Measurements from ENCODE around the gene DMXL1. TPM values are rescaled to one million over a fixed set of nuclear protein-coding genes. Genes with fewer than 3 reads are reported as not detected.

Gene DMXL1
- polyA plus RNA-seq, 2 of the 4 experiments (the other 2 are of a cell fraction), result 8.4 to 28.8 TPM

- no peak for TF ChIP-seq RAD21 (conservative IDR thresholded peaks at IDR 0.05 in 1 of 2, IDR thresholded peaks at IDR 0.05 in 1 of 2)
- TF ChIP-seq, protein P1, sequence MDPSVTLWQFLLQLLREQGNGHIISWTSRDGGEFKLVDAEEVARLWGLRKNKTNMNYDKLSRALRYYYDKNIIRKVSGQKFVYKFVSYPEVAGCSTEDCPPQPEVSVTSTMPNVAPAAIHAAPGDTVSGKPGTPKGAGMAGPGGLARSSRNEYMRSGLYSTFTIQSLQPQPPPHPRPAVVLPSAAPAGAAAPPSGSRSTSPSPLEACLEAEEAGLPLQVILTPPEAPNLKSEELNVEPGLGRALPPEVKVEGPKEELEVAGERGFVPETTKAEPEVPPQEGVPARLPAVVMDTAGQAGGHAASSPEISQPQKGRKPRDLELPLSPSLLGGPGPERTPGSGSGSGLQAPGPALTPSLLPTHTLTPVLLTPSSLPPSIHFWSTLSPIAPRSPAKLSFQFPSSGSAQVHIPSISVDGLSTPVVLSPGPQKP (IDR thresholded peaks at IDR 0.05; ENCODE audit: low read depth, low read length), result no peak
- no peak for TF ChIP-seq TFCP2L1 (CRISPR knock-in tag; IDR thresholded peaks at IDR 0.05)
- no peak for TF ChIP-seq HOXB13 (CRISPR knock-in tag; IDR thresholded peaks at IDR 0.05; ENCODE audit: low read depth)
- TF ChIP-seq, protein P2, sequence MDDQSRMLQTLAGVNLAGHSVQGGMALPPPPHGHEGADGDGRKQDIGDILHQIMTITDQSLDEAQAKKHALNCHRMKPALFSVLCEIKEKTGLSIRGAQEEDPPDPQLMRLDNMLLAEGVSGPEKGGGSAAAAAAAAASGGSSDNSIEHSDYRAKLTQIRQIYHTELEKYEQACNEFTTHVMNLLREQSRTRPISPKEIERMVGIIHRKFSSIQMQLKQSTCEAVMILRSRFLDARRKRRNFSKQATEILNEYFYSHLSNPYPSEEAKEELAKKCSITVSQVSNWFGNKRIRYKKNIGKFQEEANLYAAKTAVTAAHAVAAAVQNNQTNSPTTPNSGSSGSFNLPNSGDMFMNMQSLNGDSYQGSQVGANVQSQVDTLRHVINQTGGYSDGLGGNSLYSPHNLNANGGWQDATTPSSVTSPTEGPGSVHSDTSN (IDR thresholded peaks at IDR 0.05), result no peak
- no peak for TF ChIP-seq RARB (CRISPR knock-in tag; IDR thresholded peaks at IDR 0.05)
- no peak for TF ChIP-seq HMGXB4 (CRISPR knock-in tag; IDR thresholded peaks at IDR 0.05; ENCODE audit: borderline replicate concordance)
- no peak for TF ChIP-seq POLR2AphosphoS2 (conservative IDR thresholded peaks at IDR 0.05; ENCODE audit: low read length)
- TF ChIP-seq FOXS1 (CRISPR knock-in tag; IDR thresholded peaks at IDR 0.05), result no peak
- no peak for TF ChIP-seq RFX5 (IDR thresholded peaks at IDR 0.05)
- TF ChIP-seq, protein P3, sequence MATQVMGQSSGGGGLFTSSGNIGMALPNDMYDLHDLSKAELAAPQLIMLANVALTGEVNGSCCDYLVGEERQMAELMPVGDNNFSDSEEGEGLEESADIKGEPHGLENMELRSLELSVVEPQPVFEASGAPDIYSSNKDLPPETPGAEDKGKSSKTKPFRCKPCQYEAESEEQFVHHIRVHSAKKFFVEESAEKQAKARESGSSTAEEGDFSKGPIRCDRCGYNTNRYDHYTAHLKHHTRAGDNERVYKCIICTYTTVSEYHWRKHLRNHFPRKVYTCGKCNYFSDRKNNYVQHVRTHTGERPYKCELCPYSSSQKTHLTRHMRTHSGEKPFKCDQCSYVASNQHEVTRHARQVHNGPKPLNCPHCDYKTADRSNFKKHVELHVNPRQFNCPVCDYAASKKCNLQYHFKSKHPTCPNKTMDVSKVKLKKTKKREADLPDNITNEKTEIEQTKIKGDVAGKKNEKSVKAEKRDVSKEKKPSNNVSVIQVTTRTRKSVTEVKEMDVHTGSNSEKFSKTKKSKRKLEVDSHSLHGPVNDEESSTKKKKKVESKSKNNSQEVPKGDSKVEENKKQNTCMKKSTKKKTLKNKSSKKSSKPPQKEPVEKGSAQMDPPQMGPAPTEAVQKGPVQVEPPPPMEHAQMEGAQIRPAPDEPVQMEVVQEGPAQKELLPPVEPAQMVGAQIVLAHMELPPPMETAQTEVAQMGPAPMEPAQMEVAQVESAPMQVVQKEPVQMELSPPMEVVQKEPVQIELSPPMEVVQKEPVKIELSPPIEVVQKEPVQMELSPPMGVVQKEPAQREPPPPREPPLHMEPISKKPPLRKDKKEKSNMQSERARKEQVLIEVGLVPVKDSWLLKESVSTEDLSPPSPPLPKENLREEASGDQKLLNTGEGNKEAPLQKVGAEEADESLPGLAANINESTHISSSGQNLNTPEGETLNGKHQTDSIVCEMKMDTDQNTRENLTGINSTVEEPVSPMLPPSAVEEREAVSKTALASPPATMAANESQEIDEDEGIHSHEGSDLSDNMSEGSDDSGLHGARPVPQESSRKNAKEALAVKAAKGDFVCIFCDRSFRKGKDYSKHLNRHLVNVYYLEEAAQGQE (IDR thresholded peaks at IDR 0.05), result no peak
- TF ChIP-seq NR3C1 (IDR thresholded peaks at IDR 0.05), result no peak
- TF ChIP-seq NPAS2 (CRISPR knock-in tag; IDR thresholded peaks at IDR 0.05; ENCODE audit: borderline replicate concordance), result no peak
- TF ChIP-seq ZNF302 (CRISPR knock-in tag; IDR thresholded peaks at IDR 0.05), result no peak
- TF ChIP-seq BHLHE40 (IDR thresholded peaks at IDR 0.05; ENCODE audit: low read depth, low read length), result no peak
- POLR2A ChIA-PET, result no interaction called here
Observed at GRCh38 chr5:119083679-119084078, 12.8 kb downstream of the DMXL1 start.

DNA sequence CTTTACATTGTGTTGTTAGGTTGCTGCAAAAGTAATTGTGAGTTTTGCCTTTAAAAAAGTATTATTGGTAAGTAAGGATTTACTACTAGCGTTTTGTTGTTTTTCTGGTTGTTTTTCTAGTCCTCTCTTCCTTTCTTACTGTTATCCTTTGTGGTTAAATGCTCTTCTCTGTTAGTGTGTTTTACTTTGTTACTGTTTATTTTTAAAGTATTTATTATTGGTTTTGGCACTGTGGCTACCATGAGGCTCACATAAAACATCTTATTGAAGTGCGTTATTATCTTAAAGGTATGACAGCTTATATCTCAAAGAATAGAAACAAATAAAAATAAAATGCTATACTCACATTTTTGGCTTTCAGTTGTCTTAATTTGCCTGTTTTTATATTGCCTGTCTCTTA, 17.6 kb downstream of the DMXL1 start:
- no peak overlapping the region for H3K27ac ChIP-seq
- ChIA-PET POLR2A (no interaction called here), CTCF (interaction anchor here (1.4 kb wide), 1 partner anchor 324 kb away, joined by 4 read pairs; no protein-coding TSS in a partner anchor)
- FAIRE-seq (no peak), ATAC-seq (no peak), DNase-seq (ENCODE audit: low read depth in 1 of 2, low spot score in 1 of 2) (no peak)
- H3K9me3 ChIP-seq, result no peaks in the 10 kb centered on the region
- no peak overlapping the region for H3K4me3 ChIP-seq
- 74% methylated on average over 2 of the region's 2 CpGs for WGBS (ENCODE audit: missing lambda C conversion rate)
- H3K4me2 ChIP-seq, result no peak overlapping the region
- TF ChIP-seq HOXB13 (CRISPR knock-in tag; IDR thresholded peaks at IDR 0.05; ENCODE audit: low read depth), result no peak
- TF ChIP-seq FOSB (CRISPR knock-in tag; IDR thresholded peaks at IDR 0.05), result no peak
- TF ChIP-seq HDAC2 (IDR thresholded peaks at IDR 0.05), result no peak
- no peak for TF ChIP-seq MAFK (IDR thresholded peaks at IDR 0.05; ENCODE audit: partially characterized antibody)
- TF ChIP-seq HES2 (IDR thresholded peaks at IDR 0.05), result no peak
- no peak for TF ChIP-seq CEBPB (IDR thresholded peaks at IDR 0.05)
- no peak for TF ChIP-seq SREBF2 (IDR thresholded peaks at IDR 0.05)
- TF ChIP-seq FOSL2 (IDR thresholded peaks at IDR 0.05), result no peak
- TF ChIP-seq FOSL2 (CRISPR knock-in tag; IDR thresholded peaks at IDR 0.05), result no peak
- TF ChIP-seq RCOR1 (IDR thresholded peaks at IDR 0.05; ENCODE audit: low read depth, low read length), result no peak
- TF ChIP-seq MAZ (IDR thresholded peaks at IDR 0.05; ENCODE audit: borderline replicate concordance, low read depth, low read length), result no peak
- no peak for TF ChIP-seq CBX2 (IDR thresholded peaks at IDR 0.05; ENCODE audit: borderline replicate concordance, low read depth)
- TF ChIP-seq, protein P1 (IDR thresholded peaks at IDR 0.05; ENCODE audit: low read depth, low read length), result no peak
- no peak for TF ChIP-seq HOXA7 (CRISPR knock-in tag; IDR thresholded peaks at IDR 0.05)
- H3K4me1 ChIP-seq, result no peaks in the 10 kb centered on the region

More at GRCh38 chr5:119083679-119084078, 12.8 kb downstream of the DMXL1 start:
- Histone ChIP-seq H3K27ac (no peak overlapping the region), H3K9me3 (no peaks in the 10 kb centered on the region), H3K4me1 (no peaks in the 10 kb centered on the region), H3K4me3 (no peak overlapping the region), H3K4me2 (no peak overlapping the region)
- CTCF ChIA-PET, result no interaction called here
- no peak for FAIRE-seq
- no peak for ATAC-seq
- WGBS (ENCODE audit: missing lambda C conversion rate), result 90% methylated on average over 3 of the region's 3 CpGs
- no peak for DNase-seq (ENCODE audit: low read depth in 1 of 2, low spot score in 1 of 2)

All from A549 (cell line).